ENCODE data around the gene MOV10L1. TPM values are rescaled to one million over a fixed set of nuclear protein-coding genes. Genes with fewer than 3 reads are reported as not detected.

The MOV10L1 gene
- total and polyA plus RNA-seq, 5 donors from 2014 or later: not detected

GRCh38 chr22:50089231-50089630, 575 bp upstream of the MOV10L1 start:
- Mint-ChIP-seq H3K27me3 (peaks cover 17% of the 10 kb centered on the region), H3K36me3 (peaks cover 3% of the 10 kb centered on the region), H3K27ac (no peak overlapping the region), H3K4me3 (no peak overlapping the region), H3K4me1 (peaks cover 0 to 5% (median 2%) of the 10 kb centered on the region in 4 donors), H3K9me3 (peaks cover 0 to 12% (median 8%) of the 10 kb centered on the region in 7 donors)
- no peak overlapping the region for H3K4me3 ChIP-seq (ENCODE audit: low read depth, low read length)
- peaks cover 9% of the 10 kb centered on the region for H3K27me3 ChIP-seq (ENCODE audit: control insufficient read depth, insufficient read depth, low read length)
- ATAC-seq (ENCODE audit: low read depth in 2 of 2) (no peak), DNase-seq (no peak)
- H3K4me1 ChIP-seq (ENCODE audit: control insufficient read depth, insufficient read depth, low read length, poor library complexity, severe bottlenecking): peaks cover 9% of the 10 kb centered on the region
- no peaks in the 10 kb centered on the region for H3K36me3 ChIP-seq (ENCODE audit: control insufficient read depth, insufficient read depth, low read length)
- H3K27ac ChIP-seq (ENCODE audit: insufficient read depth, low read length, poor library complexity, severe bottlenecking): no peak overlapping the region
- H3K9me3 ChIP-seq (ENCODE audit: control insufficient read depth in 2 of 2, low read length in 2 of 2): peaks cover 2 to 11% of the 10 kb centered on the region in 2 experiments

GRCh38 chr22:50090412-50090714, 557 bp downstream of the MOV10L1 start:
- Mint-ChIP-seq H3K4me3 (no peak overlapping the region), H3K36me3 (peaks cover 3% of the 10 kb centered on the region), H3K27me3 (peaks cover 9% of the 10 kb centered on the region), H3K27ac (no peak overlapping the region), H3K9me3 (peaks cover 0 to 12% (median 8%) of the 10 kb centered on the region in 7 donors), H3K4me1 (peaks cover 0 to 4% (median under 1%) of the 10 kb centered on the region in 4 donors)
- H3K36me3 ChIP-seq (ENCODE audit: control insufficient read depth, insufficient read depth, low read length): no peaks in the 10 kb centered on the region
- DNase-seq (no peak), ATAC-seq (ENCODE audit: low read depth in 2 of 2) (no peak)
- H3K27me3 ChIP-seq (ENCODE audit: control insufficient read depth, insufficient read depth, low read length): peaks cover 4% of the 10 kb centered on the region
- no peak overlapping the region for H3K27ac ChIP-seq (ENCODE audit: insufficient read depth, low read length, poor library complexity, severe bottlenecking)
- H3K4me3 ChIP-seq (ENCODE audit: low read depth, low read length): no peak overlapping the region
- H3K9me3 ChIP-seq (ENCODE audit: control insufficient read depth in 2 of 2, low read length in 2 of 2): peaks cover 2 to 11% of the 10 kb centered on the region in 2 experiments
- H3K4me1 ChIP-seq (ENCODE audit: control insufficient read depth, insufficient read depth, low read length, poor library complexity, severe bottlenecking): peaks cover 3% of the 10 kb centered on the region

- Mint-ChIP-seq H3K27me3 (peaks cover 6% of the 10 kb centered on the region), H3K36me3 (peaks cover 3% of the 10 kb centered on the region), H3K27ac (no peak overlapping the region), H3K4me3 (no peak overlapping the region), H3K9me3 (peaks cover 0 to 12% (median 8%) of the 10 kb centered on the region in 7 donors), H3K4me1 (peaks cover 0 to 4% (median 0%) of the 10 kb centered on the region in 4 donors)
- no peaks in the 10 kb centered on the region for H3K4me1 ChIP-seq (ENCODE audit: control insufficient read depth, insufficient read depth, low read length, poor library complexity, severe bottlenecking)
- no peak overlapping the region for H3K4me3 ChIP-seq (ENCODE audit: low read depth, low read length)
- H3K9me3 ChIP-seq (ENCODE audit: control insufficient read depth in 2 of 2, low read length in 2 of 2): peaks cover 2 to 11% of the 10 kb centered on the region in 2 experiments
- H3K36me3 ChIP-seq (ENCODE audit: control insufficient read depth, insufficient read depth, low read length): no peaks in the 10 kb centered on the region
- ATAC-seq (ENCODE audit: low read depth in 2 of 2): no peak
- no peak for DNase-seq
- H3K27me3 ChIP-seq (ENCODE audit: control insufficient read depth, insufficient read depth, low read length): peaks cover 7% of the 10 kb centered on the region
- H3K27ac ChIP-seq (ENCODE audit: insufficient read depth, low read length, poor library complexity, severe bottlenecking): no peak overlapping the region
These were observed 1.4 kb downstream of the MOV10L1 start for GRCh38 chr22:50091092-50091768.

GRCh38 chr22:50092342-50092741, 2.5 kb downstream of the MOV10L1 start:
- Histone ChIP-seq H3K9me3 (ENCODE audit: control insufficient read depth in 2 of 2, low read length in 2 of 2) (peaks cover 0 to 2% of the 10 kb centered on the region in 2 experiments), H3K4me1 (ENCODE audit: control insufficient read depth, insufficient read depth, low read length, poor library complexity, severe bottlenecking) (no peaks in the 10 kb centered on the region), H3K36me3 (ENCODE audit: control insufficient read depth, insufficient read depth, low read length) (no peaks in the 10 kb centered on the region), H3K4me3 (ENCODE audit: low read depth, low read length) (no peak overlapping the region), H3K27me3 (ENCODE audit: control insufficient read depth, insufficient read depth, low read length) (peaks cover 11% of the 10 kb centered on the region), H3K27ac (ENCODE audit: insufficient read depth, low read length, poor library complexity, severe bottlenecking) (no peak overlapping the region)
- H3K4me3 Mint-ChIP-seq: no peak overlapping the region
- peaks cover 0 to 5% (median 2%) of the 10 kb centered on the region in 7 donors for H3K9me3 Mint-ChIP-seq
- DNase-seq (no peak), ATAC-seq (ENCODE audit: low read depth in 2 of 2) (no peak)
- peaks cover 6% of the 10 kb centered on the region for H3K27me3 Mint-ChIP-seq
- no peaks in the 10 kb centered on the region for H3K36me3 Mint-ChIP-seq
- no peak overlapping the region for H3K27ac Mint-ChIP-seq
- H3K4me1 Mint-ChIP-seq: no peaks in the 10 kb centered on the region

GRCh38 chr22:50098052-50098451, 8.2 kb downstream of the MOV10L1 start:
- H3K27me3 Mint-ChIP-seq: peaks cover 20% of the 10 kb centered on the region
- no peak for DNase-seq
- H3K27ac ChIP-seq (ENCODE audit: insufficient read depth, low read length, poor library complexity, severe bottlenecking): no peak overlapping the region
- H3K27ac Mint-ChIP-seq: no peak overlapping the region
- H3K4me1 Mint-ChIP-seq: no peaks in the 10 kb centered on the region
- no peak overlapping the region for H3K4me3 ChIP-seq (ENCODE audit: low read depth, low read length)
- ATAC-seq (ENCODE audit: low read depth in 2 of 2): no peak
- H3K9me3 ChIP-seq (ENCODE audit: control insufficient read depth in 2 of 2, low read length in 2 of 2): no peaks in the 10 kb centered on the region
- peaks cover 11% of the 10 kb centered on the region for H3K27me3 ChIP-seq (ENCODE audit: control insufficient read depth, insufficient read depth, low read length)
- H3K9me3 Mint-ChIP-seq: no peaks in the 10 kb centered on the region
- no peaks in the 10 kb centered on the region for H3K36me3 Mint-ChIP-seq
- no peaks in the 10 kb centered on the region for H3K36me3 ChIP-seq (ENCODE audit: control insufficient read depth, insufficient read depth, low read length)
- H3K4me1 ChIP-seq (ENCODE audit: control insufficient read depth, insufficient read depth, low read length, poor library complexity, severe bottlenecking): no peaks in the 10 kb centered on the region
- no peak overlapping the region for H3K4me3 Mint-ChIP-seq

GRCh38 chr22:50101870-50102565, 12.2 kb downstream of the MOV10L1 start:
- Histone ChIP-seq H3K27ac (ENCODE audit: insufficient read depth, low read length, poor library complexity, severe bottlenecking) (no peak overlapping the region), H3K4me1 (ENCODE audit: control insufficient read depth, insufficient read depth, low read length, poor library complexity, severe bottlenecking) (peaks cover 6% of the 10 kb centered on the region), H3K36me3 (ENCODE audit: control insufficient read depth, insufficient read depth, low read length) (no peaks in the 10 kb centered on the region), H3K4me3 (ENCODE audit: low read depth, low read length) (no peak overlapping the region), H3K27me3 (ENCODE audit: control insufficient read depth, insufficient read depth, low read length) (no peaks in the 10 kb centered on the region), H3K9me3 (ENCODE audit: control insufficient read depth in 2 of 2, low read length in 2 of 2) (no peaks in the 10 kb centered on the region)
- Mint-ChIP-seq H3K4me3 (no peak overlapping the region), H3K9me3 (no peaks in the 10 kb centered on the region), H3K4me1 (peaks cover 0 to 10% (median 8%) of the 10 kb centered on the region in 4 donors), H3K36me3 (no peaks in the 10 kb centered on the region), H3K27me3 (peaks cover 17% of the 10 kb centered on the region), H3K27ac (peak overlapping the region in 1 of 3 donors; percentile 63)
- DNase-seq (no peak), ATAC-seq (ENCODE audit: low read depth in 2 of 2) (no peak)

GRCh38 chr22:50102946-50103345, 13.1 kb downstream of the MOV10L1 start:
- H3K4me1 ChIP-seq (ENCODE audit: control insufficient read depth, insufficient read depth, low read length, poor library complexity, severe bottlenecking): peaks cover 6% of the 10 kb centered on the region
- Mint-ChIP-seq H3K36me3 (no peaks in the 10 kb centered on the region), H3K27me3 (peaks cover 17% of the 10 kb centered on the region), H3K9me3 (no peaks in the 10 kb centered on the region), H3K4me3 (no peak overlapping the region), H3K27ac (peak overlapping the region in 1 of 3 donors; percentile 62), H3K4me1 (peaks cover 0 to 10% (median 8%) of the 10 kb centered on the region in 4 donors)
- H3K9me3 ChIP-seq (ENCODE audit: control insufficient read depth in 2 of 2, low read length in 2 of 2): no peaks in the 10 kb centered on the region
- no peak overlapping the region for H3K27ac ChIP-seq (ENCODE audit: insufficient read depth, low read length, poor library complexity, severe bottlenecking)
- no peaks in the 10 kb centered on the region for H3K27me3 ChIP-seq (ENCODE audit: control insufficient read depth, insufficient read depth, low read length)
- no peaks in the 10 kb centered on the region for H3K36me3 ChIP-seq (ENCODE audit: control insufficient read depth, insufficient read depth, low read length)
- ATAC-seq (ENCODE audit: low read depth in 2 of 2) (peak in 1 of 2 donors; percentile 30), DNase-seq (peak in 1 of 3 donors; percentile 11)
- no peak overlapping the region for H3K4me3 ChIP-seq (ENCODE audit: low read depth, low read length)
